Esophagus squamous epithelium (tissue), 4 donors: ENCODE data around the gene DNAJC4.

ENCODE experiments used
- POLR2A ChIP-seq, 4 donors: fragments of 450-650 bp; IDR thresholded peaks; one replicate each; pipeline ENCODE4 v1.6.1; 2017; ENCODE audit warnings: antibody characterized with exemption in 4 of 4, mild to moderate bottlenecking in 4 of 4, moderate library complexity in 3 of 4
- TF ChIP-seq, protein P1 (sequence below), 6 experiments: fragments of 450-650 bp in 4 of 6; fragments of 200-600 bp in 2 of 6; sonication (generic) in 2 of 6; IDR thresholded peaks; one replicate each; pipeline ENCODE4 v1.5.1; 2016 to 2019; ENCODE audit warnings: antibody characterized with exemption in 6 of 6, mild to moderate bottlenecking in 4 of 6, moderate library complexity in 4 of 6

DNA sequence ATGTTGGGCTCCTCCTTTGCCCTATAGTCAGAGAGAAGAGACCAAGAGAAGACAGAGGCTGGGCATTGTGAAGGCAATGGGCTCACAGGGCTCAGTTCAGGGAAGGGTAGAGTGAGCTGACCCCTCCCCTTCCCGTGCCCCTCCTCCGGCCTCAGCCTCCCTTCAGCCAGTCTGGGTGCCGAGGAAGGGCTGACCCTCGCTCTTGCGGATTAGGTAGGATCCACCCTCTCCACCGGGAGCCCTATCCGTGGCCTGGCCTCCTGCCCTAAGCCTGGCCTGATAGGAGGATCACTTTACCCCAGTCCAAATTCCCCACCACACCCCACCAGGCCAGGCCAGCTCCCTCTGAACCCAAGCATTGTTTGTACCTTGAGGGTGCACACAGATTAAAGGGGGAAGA lies 18.2 kb downstream of the DNAJC4 start:
- TF ChIP-seq, protein P1, sequence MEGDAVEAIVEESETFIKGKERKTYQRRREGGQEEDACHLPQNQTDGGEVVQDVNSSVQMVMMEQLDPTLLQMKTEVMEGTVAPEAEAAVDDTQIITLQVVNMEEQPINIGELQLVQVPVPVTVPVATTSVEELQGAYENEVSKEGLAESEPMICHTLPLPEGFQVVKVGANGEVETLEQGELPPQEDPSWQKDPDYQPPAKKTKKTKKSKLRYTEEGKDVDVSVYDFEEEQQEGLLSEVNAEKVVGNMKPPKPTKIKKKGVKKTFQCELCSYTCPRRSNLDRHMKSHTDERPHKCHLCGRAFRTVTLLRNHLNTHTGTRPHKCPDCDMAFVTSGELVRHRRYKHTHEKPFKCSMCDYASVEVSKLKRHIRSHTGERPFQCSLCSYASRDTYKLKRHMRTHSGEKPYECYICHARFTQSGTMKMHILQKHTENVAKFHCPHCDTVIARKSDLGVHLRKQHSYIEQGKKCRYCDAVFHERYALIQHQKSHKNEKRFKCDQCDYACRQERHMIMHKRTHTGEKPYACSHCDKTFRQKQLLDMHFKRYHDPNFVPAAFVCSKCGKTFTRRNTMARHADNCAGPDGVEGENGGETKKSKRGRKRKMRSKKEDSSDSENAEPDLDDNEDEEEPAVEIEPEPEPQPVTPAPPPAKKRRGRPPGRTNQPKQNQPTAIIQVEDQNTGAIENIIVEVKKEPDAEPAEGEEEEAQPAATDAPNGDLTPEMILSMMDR (IDR thresholded peaks at IDR 0.05): no peak
- TF ChIP-seq POLR2A (IDR thresholded peaks at IDR 0.05): no peak
